IMR-90 (cell line): ENCODE data around the gene LPXN.

Experiments
- BHLHE40 ChIP-seq: fragments of 150-350 bp; IDR thresholded peaks from 2 replicates; pipeline ENCODE4 v1.6.1; 2016; ENCODE audit warnings: mild to moderate bottlenecking, low read depth, low read length
- CTCF ChIP-seq: conservative IDR thresholded peaks from 2 replicates; pipeline ENCODE4 v1.5.1; 2012; ENCODE audit warnings: mild to moderate bottlenecking, low read depth, low read length, improper control_type of control experiment
- ELK1 ChIP-seq: fragments of 150-350 bp; IDR thresholded peaks from 2 replicates; pipeline ENCODE4 v1.6.1; 2016; ENCODE audit warnings: low read depth, mild to moderate bottlenecking, low read length, moderate library complexity, borderline replicate concordance
- FOS ChIP-seq: fragments of 150-350 bp; IDR thresholded peaks from 2 replicates; pipeline ENCODE4 v1.6.1; 2016; ENCODE audit warnings: low read depth, low read length
- MAFK ChIP-seq: IDR thresholded peaks from 2 replicates; pipeline ENCODE4 v1.6.1; 2012; ENCODE audit warnings: low read depth, low read length, improper control_type of control experiment
- MAZ ChIP-seq: IDR thresholded peaks from 2 replicates; pipeline ENCODE4 v1.6.1; 2012; ENCODE audit warnings: low read depth, mild to moderate bottlenecking, low read length, improper control_type of control experiment, moderate library complexity, borderline replicate concordance
- MXI1 ChIP-seq: IDR thresholded peaks from 2 replicates; pipeline ENCODE4 v1.6.1; 2012; ENCODE audit warnings: low read depth, mild to moderate bottlenecking, low read length, moderate library complexity, borderline replicate concordance
- NFE2L2 ChIP-seq: fragments of 150-350 bp; IDR thresholded peaks from 2 replicates; pipeline ENCODE4 v1.6.1; 2016; ENCODE audit warnings: low read depth, mild to moderate bottlenecking, low read length
- POLR2A ChIP-seq: IDR thresholded peaks from 2 replicates; pipeline ENCODE4 v1.6.1; 2012; ENCODE audit warnings: mild to moderate bottlenecking, low read depth, low read length
- RAD21 ChIP-seq: IDR thresholded peaks from 2 replicates; pipeline ENCODE4 v1.6.1; 2012; ENCODE audit warnings: low read length, improper control_type of control experiment
- RFX5 ChIP-seq: IDR thresholded peaks from 2 replicates; pipeline ENCODE4 v1.8.0; 2012; ENCODE audit warnings: low read depth, mild to moderate bottlenecking, low read length, moderate library complexity
- USF2 ChIP-seq: fragments of 150-350 bp; IDR thresholded peaks from 2 replicates; pipeline ENCODE4 v1.6.1; 2017; ENCODE audit warnings: mild to moderate bottlenecking, antibody characterized with exemption, low read length, low read depth

- no peak for TF ChIP-seq CTCF
- no peak for TF ChIP-seq FOS
- TF ChIP-seq RAD21: no peak
- no peak for TF ChIP-seq POLR2A
- TF ChIP-seq MAZ: no peak
- TF ChIP-seq RFX5: no peak
- no peak for TF ChIP-seq NFE2L2
- TF ChIP-seq MXI1: no peak
- TF ChIP-seq ELK1: no peak
- TF ChIP-seq MAFK: no peak
- TF ChIP-seq BHLHE40: no peak
- TF ChIP-seq USF2: no peak
Observed at GRCh38 chr11:58609723-58610122, 34.1 kb upstream of the LPXN start.
